Nephron (organoid): ENCODE measurements around the gene TRIO.

ENCODE experiments used
- H3K27ac Mint-ChIP-seq, 3 experiments: 2 replicates each; pipeline ENCODE4 v1.8.0; 2020; ENCODE audit warnings: mixed read lengths in 3 of 3, mild to moderate bottlenecking in 2 of 3, moderate library complexity in 1 of 3
- H3K27me3 Mint-ChIP-seq: 2 replicates; pipeline ENCODE4 v1.8.0; 2021; ENCODE audit warnings: low read depth, mild to moderate bottlenecking, moderate library complexity, mixed read lengths
- H3K36me3 Mint-ChIP-seq: 2 replicates; pipeline ENCODE4 v1.8.0; 2020; ENCODE audit warnings: low read depth, mixed read lengths
- H3K4me1 Mint-ChIP-seq: 2 replicates; pipeline ENCODE4 v1.8.0; 2020; ENCODE audit warnings: mixed read lengths
- H3K4me3 Mint-ChIP-seq, 3 experiments: 2 replicates each; pipeline ENCODE4 v1.8.0; 2020; ENCODE audit warnings: mild to moderate bottlenecking in 3 of 3, mixed read lengths in 3 of 3, moderate library complexity in 2 of 3
- H3K9me3 Mint-ChIP-seq: 2 replicates; pipeline ENCODE4 v1.8.0; 2020; ENCODE audit warnings: mixed read lengths
- CTCF ChIP-seq, 3 experiments: fragments of 200-600 bp; sonication (generic); IDR thresholded peaks; one replicate each; pipeline ENCODE4 v1.5.0; 2021; ENCODE audit warnings: antibody characterized with exemption in 3 of 3; ENCODE audit not compliant: unreplicated experiment in 3 of 3

TRIO gene

GRCh38 chr5:14141764-14142163, 1.4 kb upstream of the TRIO start:
- Mint-ChIP-seq H3K27me3 (peaks cover 13% of the 10 kb centered on the region), H3K4me3 (peak overlapping the region; percentile 91 to 93 (median 93)), H3K4me1 (peaks cover 53% of the 10 kb centered on the region), H3K9me3 (peaks cover 6% of the 10 kb centered on the region), H3K27ac (no peak overlapping the region), H3K36me3 (no peaks in the 10 kb centered on the region)
- no peak for TF ChIP-seq CTCF (IDR thresholded peaks at IDR 0.05; ENCODE audit: unreplicated experiment in 3 of 3)

GRCh38 chr5:14142202-14142826, 828 bp upstream of the TRIO start:
- Mint-ChIP-seq H3K4me1 (peaks cover 58% of the 10 kb centered on the region), H3K9me3 (peaks cover 6% of the 10 kb centered on the region), H3K27me3 (peaks cover 13% of the 10 kb centered on the region), H3K4me3 (peak overlapping the region; percentile 91 to 93 (median 93)), H3K36me3 (no peaks in the 10 kb centered on the region), H3K27ac (peak overlapping the region; percentile 22 to 69 (median 54))
- no peak for TF ChIP-seq CTCF (IDR thresholded peaks at IDR 0.05; ENCODE audit: unreplicated experiment in 3 of 3)

GRCh38 chr5:14143546-14143840, 351 bp downstream of the TRIO start:
- Mint-ChIP-seq H3K27ac (no peak overlapping the region), H3K36me3 (no peaks in the 10 kb centered on the region), H3K27me3 (peaks cover 11% of the 10 kb centered on the region), H3K4me1 (peaks cover 66% of the 10 kb centered on the region), H3K4me3 (no peak overlapping the region), H3K9me3 (peaks cover 5% of the 10 kb centered on the region)
- no peak for TF ChIP-seq CTCF (IDR thresholded peaks at IDR 0.05; ENCODE audit: unreplicated experiment in 3 of 3)

GRCh38 chr5:14143841-14144585, 871 bp downstream of the TRIO start:
- no peaks in the 10 kb centered on the region for H3K36me3 Mint-ChIP-seq
- H3K27me3 Mint-ChIP-seq, result peaks cover 6% of the 10 kb centered on the region
- peak overlapping the region; percentile 66 to 93 (median 90) for H3K27ac Mint-ChIP-seq
- H3K9me3 Mint-ChIP-seq, result peaks cover 2% of the 10 kb centered on the region
- H3K4me3 Mint-ChIP-seq, result peak overlapping the region; percentile 89 to 96 (median 94)
- peaks cover 66% of the 10 kb centered on the region for H3K4me1 Mint-ChIP-seq
- no peak for TF ChIP-seq CTCF (IDR thresholded peaks at IDR 0.05; ENCODE audit: unreplicated experiment in 3 of 3)

- H3K36me3 Mint-ChIP-seq, result no peaks in the 10 kb centered on the region
- peak overlapping the region; percentile 89 to 96 (median 95) for H3K4me3 Mint-ChIP-seq
- H3K9me3 Mint-ChIP-seq, result peaks cover 2% of the 10 kb centered on the region
- H3K27ac Mint-ChIP-seq, result peak overlapping the region; percentile 78 to 95 (median 92)
- H3K4me1 Mint-ChIP-seq, result peaks cover 67% of the 10 kb centered on the region
- no peak for TF ChIP-seq CTCF (IDR thresholded peaks at IDR 0.05; ENCODE audit: unreplicated experiment in 3 of 3)
- peaks cover 4% of the 10 kb centered on the region for H3K27me3 Mint-ChIP-seq
These were observed 1.7 kb downstream of the TRIO start for GRCh38 chr5:14144586-14145434.
